ENCODE results near the gene NAV2. TPM values are rescaled to one million over a fixed set of nuclear protein-coding genes. Genes with fewer than 3 reads are reported as not detected.

The NAV2 gene
- total RNA-seq, 1 experiment from 2014 or later, result 8.8 TPM

GRCh38 chr11:20155683-20156279, 443.1 kb downstream of the NAV2 start:
- DNase-seq (ENCODE audit: low spot score), result no peak

- no peak for DNase-seq (ENCODE audit: low spot score)
Observed at GRCh38 chr11:20156280-20156875, 443.7 kb downstream of the NAV2 start.

GRCh38 chr11:20156876-20157613, 444.4 kb downstream of the NAV2 start:
- DNase-seq (ENCODE audit: low spot score), result no peak

GRCh38 chr11:20157728-20158127, 445.1 kb downstream of the NAV2 start:
- DNase-seq (ENCODE audit: low spot score), result no peak

GRCh38 chr11:20158597-20159257, 446.1 kb downstream of the NAV2 start:
- DNase-seq (ENCODE audit: low spot score), result peak; percentile 47

- DNase-seq (ENCODE audit: low spot score), result no peak
Observed at GRCh38 chr11:20159466-20160381, 447.1 kb downstream of the NAV2 start.

GRCh38 chr11:20160425-20161229, 448.0 kb downstream of the NAV2 start, which contains the start of gene DBX1:
Gene DBX1, minus strand, starts transcription at chr11:20160475. Its CDS starts 151 bp downstream, at chr11:20160324.
- DNase-seq (ENCODE audit: low spot score), result no peak

- no peak for DNase-seq (ENCODE audit: low spot score)
Observed at GRCh38 chr11:20161230-20161918, 448.7 kb downstream of the NAV2 start.

- no peak for DNase-seq (ENCODE audit: low spot score)
Observed at GRCh38 chr11:20161923-20162744, 449.5 kb downstream of the NAV2 start.

GRCh38 chr11:20162824-20163782, 450.5 kb downstream of the NAV2 start:
- no peak for DNase-seq (ENCODE audit: low spot score)

- no peak for DNase-seq (ENCODE audit: low spot score)
Observed at GRCh38 chr11:20163783-20164481, 451.3 kb downstream of the NAV2 start.

Data from A172 (cell line).